A549 (cell line): Measurements from ENCODE around the gene RAD51B. TPM values are rescaled to one million over a fixed set of nuclear protein-coding genes. Genes with fewer than 3 reads are reported as not detected.

Source experiments
- ATAC-seq, 2 experiments: fragments of 200-7000 bp in 1 of 2; fragments of >200 bp in 1 of 2; cut with Nextera tagmentation in 1 of 2; cut with Tn5 transposase in 1 of 2; 3 replicates each; pipeline versions ENCODE4 v1.8.0 to v1.9.1; 2018 to 2020; ENCODE audit warnings: mild to moderate bottlenecking in 1 of 2, moderate library complexity in 1 of 2
- CTCF ChIA-PET: fragments of 300-600 bp; sonication (Branson Sonifier 250); formaldehyde crosslinking; extraction: SDS; loops from one replicate; lab custom pipeline; 2021; ENCODE audit warnings: antibody characterized with exemption, inconsistent platforms; lab: Yijun Ruan, JAX
- POLR2A ChIA-PET: fragments of 350-600 bp; formaldehyde crosslinking; extraction: SDS; loops from one replicate; lab custom pipeline; 2021; ENCODE audit warnings: antibody characterized with exemption, inconsistent platforms; lab: Yijun Ruan, JAX
- DNase-seq, 2 experiments: peaks; one replicate each; pipeline versions ENCODE4 v3.0.0 to v3.0.0-alpha.2; 2011 to 2016; ENCODE audit warnings: low read depth in 1 of 2, low spot score in 1 of 2
- FAIRE-seq: peaks from 2 replicates; lab custom pipeline; 2011; peaks lifted over from hg19 to GRCh38; lab: Jason Lieb, UNC
- H3K27ac ChIP-seq, 2 experiments: fragments of >200 bp; sonication (Bioruptor Twin); formaldehyde crosslinking; 3 replicates each; pipeline ENCODE4 v1.5.1; 2016 to 2017
- H3K4me1 ChIP-seq: fragments of >200 bp; sonication (Bioruptor Twin); formaldehyde crosslinking; 3 replicates; pipeline ENCODE4 v1.6.1; 2016
- H3K4me2 ChIP-seq: fragments of >200 bp; sonication (Bioruptor Twin); formaldehyde crosslinking; 3 replicates; pipeline ENCODE4 v1.6.1; 2016
- H3K4me3 ChIP-seq: fragments of >200 bp; sonication (Bioruptor Twin); formaldehyde crosslinking; 3 replicates; pipeline ENCODE4 v1.5.1; 2016
- H3K9me3 ChIP-seq: fragments of >200 bp; sonication (Bioruptor Twin); formaldehyde crosslinking; 3 replicates; pipeline ENCODE4 v1.6.1; 2016
- CBX2 ChIP-seq: fragments of 200-600 bp; sonication (generic); IDR thresholded peaks from 2 replicates; pipeline ENCODE4 v1.6.1; 2016; ENCODE audit warnings: low read depth, mild to moderate bottlenecking, borderline replicate concordance
- CEBPB ChIP-seq, 2 experiments: fragments of >200 bp in 1 of 2; sonication (Bioruptor Twin) in 1 of 2; formaldehyde crosslinking in 1 of 2; IDR thresholded peaks; 2 replicates each; pipeline ENCODE4 v1.6.1; 2012 to 2016
- CHD2 ChIP-seq: fragments of 150-350 bp; IDR thresholded peaks from 2 replicates; pipeline ENCODE4 v1.6.1; 2014; ENCODE audit warnings: low read length; ENCODE audit not compliant: partially characterized antibody
- ELK1 ChIP-seq: fragments of 150-350 bp; IDR thresholded peaks from 2 replicates; pipeline ENCODE4 v1.6.1; 2014; ENCODE audit warnings: low read depth, mild to moderate bottlenecking, low read length
- FOSB ChIP-seq: fragments of 250-450 bp; sonication (Bioruptor Pico); IDR thresholded peaks from 2 replicates; pipeline ENCODE4 v1.5.0; 2020; ENCODE audit warnings: mild to moderate bottlenecking, moderate library complexity
- FOSL2 ChIP-seq, 2 experiments: fragments of 450-650 bp in 1 of 2; fragments of >200 bp in 1 of 2; sonication (Bioruptor Twin) in 1 of 2; formaldehyde crosslinking; IDR thresholded peaks; 2 replicates each; pipeline versions ENCODE4 v1.5.0 to v1.6.1; 2016 to 2020; ENCODE audit warnings: mild to moderate bottlenecking in 1 of 2, moderate library complexity in 1 of 2
- GATA3 ChIP-seq: IDR thresholded peaks from 2 replicates; pipeline ENCODE4 v1.6.1; 2012; ENCODE audit warnings: borderline replicate concordance
- HMGXB4 ChIP-seq: fragments of 250-450 bp; sonication (Bioruptor Pico); IDR thresholded peaks from 2 replicates; pipeline ENCODE4 v1.5.0; 2021; ENCODE audit warnings: mild to moderate bottlenecking, moderate library complexity, borderline replicate concordance
- HOXA7 ChIP-seq: fragments of 250-450 bp; sonication (Bioruptor Pico); IDR thresholded peaks from 2 replicates; pipeline ENCODE4 v1.5.0; 2020; ENCODE audit warnings: mild to moderate bottlenecking, moderate library complexity
- KDM5A ChIP-seq: fragments of 200-600 bp; sonication (generic); IDR thresholded peaks from 2 replicates; pipeline ENCODE4 v1.6.1; 2016; ENCODE audit warnings: antibody characterized with exemption, mild to moderate bottlenecking
- MAFK ChIP-seq: fragments of 450-650 bp; IDR thresholded peaks from 2 replicates; pipeline ENCODE4 v1.6.1; 2014; ENCODE audit not compliant: partially characterized antibody
- MAZ ChIP-seq: fragments of 150-350 bp; IDR thresholded peaks from 2 replicates; pipeline ENCODE4 v1.6.1; 2014; ENCODE audit warnings: antibody characterized with exemption, low read depth, low read length, borderline replicate concordance
- NPAS2 ChIP-seq: fragments of 250-450 bp; sonication (Bioruptor Pico); IDR thresholded peaks from 2 replicates; pipeline ENCODE4 v1.8.0; 2022; ENCODE audit warnings: mild to moderate bottlenecking, moderate library complexity, borderline replicate concordance
- POLR2A ChIP-seq: IDR thresholded peaks from 2 replicates; pipeline ENCODE4 v1.6.1; 2012; ENCODE audit warnings: mild to moderate bottlenecking, low read length
- RCOR1 ChIP-seq: fragments of 150-350 bp; IDR thresholded peaks from 2 replicates; pipeline ENCODE4 v1.6.1; 2014; ENCODE audit warnings: antibody characterized with exemption, low read length, low read depth
- SREBF2 ChIP-seq: fragments of 450-650 bp; IDR thresholded peaks from 2 replicates; pipeline ENCODE4 v1.6.1; 2014; ENCODE audit warnings: mild to moderate bottlenecking, moderate library complexity
- TP53 ChIP-seq: fragments of 250-450 bp; sonication (Bioruptor Pico); IDR thresholded peaks from 2 replicates; pipeline ENCODE4 v1.5.0; 2021; ENCODE audit warnings: mild to moderate bottlenecking, moderate library complexity
- USF2 ChIP-seq: fragments of 450-650 bp; IDR thresholded peaks from 2 replicates; pipeline ENCODE4 v1.6.1; 2014; ENCODE audit warnings: antibody characterized with exemption
- ZC3H11A ChIP-seq: fragments of 450-650 bp; IDR thresholded peaks from 2 replicates; pipeline ENCODE4 v1.6.1; 2014; ENCODE audit warnings: antibody characterized with exemption, mild to moderate bottlenecking
- ZFP36 ChIP-seq: fragments of 450-650 bp; IDR thresholded peaks from 2 replicates; pipeline ENCODE4 v1.6.1; 2014; ENCODE audit warnings: borderline replicate concordance; ENCODE audit not compliant: partially characterized antibody
- ZSCAN20 ChIP-seq: fragments of 250-450 bp; sonication (Bioruptor Pico); IDR thresholded peaks from 2 replicates; pipeline ENCODE4 v1.8.0; 2022; ENCODE audit warnings: mild to moderate bottlenecking, moderate library complexity
- WGBS: methylation state at CpG from one replicate; pipeline ENCODE4 v1.1.6; 2017; ENCODE audit errors: missing lambda C conversion rate; 5-methylcytosine and 5-hydroxymethylcytosine counted together
- polyA plus RNA-seq, 4 experiments: library from polyadenylated mRNA; depleted of rRNA in 3 of 4; stranded (reverse); fragments of >200 nt; fragmentation: RNase III in 1 of 4; extraction: RNeasy Plus Mini Kit Qiagen cat#74134 plus additional on column Dnase treatment in 1 of 4; gene quantifications; 2 replicates in 3 of 4; 3 replicates in 1 of 4; pipeline ENCODE4 v1.2.3, GENCODE V29; 2011 to 2017

The RAD51B gene
- polyA plus RNA-seq, 2 of the 4 experiments (the other 2 are of a cell fraction) = 7.2 to 10.8 TPM

DNA sequence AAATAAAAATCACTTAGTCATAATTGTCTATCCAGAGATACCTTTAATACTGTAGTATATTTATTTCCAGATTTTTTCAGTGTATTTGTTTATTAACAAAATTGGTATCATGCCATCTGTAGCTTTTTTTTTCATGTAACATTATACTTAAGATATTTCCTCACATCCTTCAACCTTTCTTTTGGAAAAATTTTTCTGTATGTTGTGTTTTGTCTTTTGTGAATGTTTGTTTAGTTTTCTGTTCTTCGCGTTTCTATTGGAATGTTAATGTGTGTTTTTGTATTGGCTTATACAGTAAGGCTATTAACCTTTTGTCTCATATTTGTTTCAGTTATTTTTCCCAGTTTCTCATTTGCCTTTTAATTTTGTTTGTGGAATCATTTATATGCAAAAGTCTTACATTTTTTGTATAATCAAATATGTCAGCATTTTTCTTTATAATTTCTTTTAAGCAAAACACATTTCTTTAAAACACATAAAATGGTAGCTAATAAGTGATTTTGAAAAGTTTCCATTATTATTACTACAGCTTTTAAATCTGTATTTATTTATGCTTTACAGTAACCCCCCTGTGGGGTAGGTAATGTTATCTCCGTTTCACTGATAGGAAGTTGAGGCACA, 433.7 kb downstream of the RAD51B start:
- ChIA-PET POLR2A (interaction anchor here (9.6 kb wide), 1 partner anchor 536 kb away, joined by 142 read pairs; the partner anchor contains the start of gene ZFP36L1), CTCF (interaction anchor here (0.5 to 13.3 kb wide), 6 partner anchors 309 to 591 kb away, joined by 3 to 162 read pairs (median 4); no protein-coding TSS in a partner anchor)
- 80% methylated on average over 3 of the region's 3 CpGs for WGBS
- TF ChIP-seq MAFK (peak; percentile 55), FOSB (CRISPR knock-in tag) (no peak), NPAS2 (CRISPR knock-in tag) (no peak), KDM5A (no peak)
- Histone ChIP-seq H3K4me3 (no peak overlapping the region), H3K27ac (peak overlapping the region; percentile 25 to 97; a peak in 3 of 6 replicates), H3K9me3 (no peaks in the 10 kb centered on the region), H3K4me2 (no peak overlapping the region), H3K4me1 (peaks cover 70% of the 10 kb centered on the region)
- ATAC-seq (no peak), FAIRE-seq (peak; percentile 46), DNase-seq (no peak)

DNA sequence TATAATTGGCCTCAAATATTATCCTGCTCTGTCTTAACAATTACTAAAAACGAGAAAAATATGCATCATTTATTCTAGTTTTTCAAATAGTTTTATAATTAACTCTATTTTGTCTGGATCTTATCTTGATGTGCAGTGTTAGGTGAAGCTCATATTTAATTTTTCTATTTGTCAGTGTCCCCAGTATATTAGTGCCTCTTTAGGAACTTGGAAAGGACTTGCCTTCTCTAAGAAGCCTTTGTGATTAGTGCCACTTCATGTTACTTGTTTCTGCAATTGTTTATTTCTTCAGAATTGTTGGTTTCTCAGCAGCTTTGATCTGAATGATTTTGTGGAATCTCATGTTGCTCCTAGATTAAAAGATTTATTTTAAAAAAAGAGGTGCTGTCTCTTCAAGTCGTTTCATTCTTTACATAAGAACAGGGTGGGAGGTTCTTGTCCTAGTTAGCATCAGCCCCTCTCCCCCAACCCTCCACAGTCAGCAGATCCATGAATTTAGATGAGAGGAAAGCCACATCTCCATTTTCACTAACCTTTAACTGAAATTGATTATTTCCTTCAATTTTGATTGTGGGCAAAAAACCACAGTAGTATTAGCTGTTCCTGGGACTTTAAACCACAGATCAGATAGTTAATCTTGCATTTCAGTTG, 434.4 kb downstream of the RAD51B start:
- Histone ChIP-seq H3K27ac (peak overlapping the region; percentile 25 to 50; a peak in 4 of 6 replicates), H3K4me1 (peaks cover 63% of the 10 kb centered on the region), H3K4me3 (no peak overlapping the region), H3K9me3 (no peaks in the 10 kb centered on the region)
- WGBS = 74% methylated on average over 2 of the region's 2 CpGs
- ChIA-PET CTCF (interaction anchor here (0.9 to 13.3 kb wide), 5 partner anchors 310 to 590 kb away, joined by 3 to 162 read pairs (median 5); no protein-coding TSS in a partner anchor), POLR2A (interaction anchor here (9.6 kb wide), 1 partner anchor 535 kb away, joined by 142 read pairs; the partner anchor contains the start of gene ZFP36L1)
- DNase-seq (no peak), ATAC-seq (no peak)
- TF ChIP-seq CEBPB (IDR thresholded peaks at IDR 0.05) (no peak), HMGXB4 (CRISPR knock-in tag) (no peak), HOXA7 (CRISPR knock-in tag) (no peak), ZC3H11A (no peak), POLR2A (no peak), CBX2 (no peak), CHD2 (no peak), USF2 (no peak), RCOR1 (no peak), ZFP36 (no peak), FOSL2 (IDR thresholded peaks at IDR 0.05) (no peak), FOSL2 (CRISPR knock-in tag; IDR thresholded peaks at IDR 0.05) (no peak), ELK1 (no peak), NPAS2 (CRISPR knock-in tag) (no peak), GATA3 (no peak), MAZ (no peak), ZSCAN20 (CRISPR knock-in tag) (no peak), TP53 (no peak), SREBF2 (no peak)
- TF ChIP-seq, all 56 proteins: peak for 0
- FAIRE-seq = peak; percentile 79
- no peak overlapping the region for H3K4me2 ChIP-seq
